DOHH2 (cell line): Measurements from ENCODE around the gene MACF1.

Experiments used
- CTCF ChIP-seq: fragments of 200-600 bp; sonication (generic); IDR thresholded peaks from one replicate; pipeline ENCODE4 v1.5.1; 2014; ENCODE audit warnings: antibody characterized with exemption, mild to moderate bottlenecking, low read depth, low read length; ENCODE audit not compliant: poor library complexity, severe bottlenecking
- EZH2phosphoT487 ChIP-seq: fragments of 200-600 bp; sonication (generic); IDR thresholded peaks from 2 replicates; pipeline ENCODE4 v1.6.1; 2017; ENCODE audit warnings: borderline replicate concordance, mild to moderate bottlenecking, antibody characterized with exemption, low read length, moderate library complexity, mixed read lengths

GRCh38 chr1:39398278-39399021, 194.0 kb downstream of the MACF1 start:
- TF ChIP-seq CTCF: no peak
- no peak for TF ChIP-seq EZH2phosphoT487
